SIG-M5 treated with dmso at 0.1 percent for 504 hours (cell line): Measurements from ENCODE around the gene COX7C.
"Not testable (repeated sequence)": the region's sequence is repeated elsewhere in the genome, so short reads cannot be mapped to it uniquely, and the experiment has no call there.

ENCODE experiments used
- DNase-seq: peaks from one replicate; lab custom pipeline; 2025; ENCODE audit not compliant: unreplicated experiment; lab: John Stamatoyannopoulos, UW

The COX7C gene

GRCh38 chr5:86660771-86661170 lies 43.0 kb downstream of the COX7C start:
- DNase-seq = not testable (repeated sequence)

- no peak for DNase-seq
Measured at GRCh38 chr5:86664173-86664572, 46.4 kb downstream of the COX7C start.

GRCh38 chr5:86665984-86666760 lies 48.4 kb downstream of the COX7C start:
- DNase-seq = no peak

- no peak for DNase-seq
Measured at GRCh38 chr5:86666981-86667380, 49.2 kb downstream of the COX7C start.
